ENCODE measurements around the gene IVD.

The IVD gene

DNA sequence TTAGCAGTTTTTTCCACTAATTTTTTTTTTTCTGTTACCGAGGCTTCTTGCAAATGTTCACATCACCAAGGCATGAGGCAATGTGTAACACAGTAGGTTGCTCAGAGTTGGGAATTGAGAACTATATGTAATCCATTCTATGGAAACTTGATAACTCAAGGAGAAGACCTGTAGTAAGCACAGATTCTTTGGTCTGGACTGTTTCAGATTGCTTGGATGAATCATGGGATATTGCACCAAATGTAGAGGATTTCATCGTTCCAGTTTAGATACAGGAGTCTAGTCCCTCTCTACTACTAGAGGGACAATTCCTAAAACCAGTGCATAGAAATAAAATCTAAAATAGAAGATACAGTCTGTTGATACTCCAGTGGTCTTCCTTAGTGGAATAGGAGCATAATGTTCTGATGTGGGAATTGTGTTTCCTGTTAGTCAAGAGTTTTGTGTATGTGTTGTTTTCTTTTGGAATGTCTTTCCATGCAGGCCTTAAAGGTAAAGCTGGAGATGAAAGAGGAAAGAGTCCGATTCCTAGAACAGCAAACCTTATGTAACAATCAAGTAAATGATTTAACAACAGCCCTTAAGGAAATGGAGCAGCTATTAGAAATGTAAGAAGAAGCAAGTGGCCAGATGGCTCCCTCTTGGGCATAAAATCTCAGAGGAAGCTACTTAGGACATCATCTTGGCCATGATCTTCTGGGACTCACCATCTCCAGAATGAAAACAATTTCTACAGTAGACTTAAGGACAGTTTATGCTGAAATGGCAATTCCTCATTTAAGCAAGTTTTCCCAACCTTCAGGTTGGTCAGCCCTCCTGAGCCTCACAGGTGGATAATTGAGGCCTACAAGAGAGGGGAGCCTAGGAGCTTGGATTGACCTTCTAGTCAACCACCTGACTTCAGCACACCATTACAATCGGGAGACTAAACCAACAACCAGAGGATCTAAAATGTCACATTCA, 12.3 kb upstream of the IVD start:
- Histone ChIP-seq H3K9ac (ENCODE audit: low read depth in 1 of 2, low read length in 2 of 2) (no peak overlapping the region), H3K4me1 (ENCODE audit: control insufficient read depth in 2 of 2, insufficient read depth in 2 of 2, low read length in 2 of 2) (no peaks in the 10 kb centered on the region), H3K36me3 (ENCODE audit: control insufficient read depth in 2 of 2, insufficient read depth in 2 of 2, low read length in 2 of 2) (peaks cover 4 to 31% of the 10 kb centered on the region in 2 donors), H3K27ac (ENCODE audit: low read depth in 2 of 2, low read length in 2 of 2) (no peak overlapping the region), H3K9me3 (ENCODE audit: control insufficient read depth in 2 of 2, low read length in 2 of 2) (no peaks in the 10 kb centered on the region), H3K27me3 (ENCODE audit: control insufficient read depth in 2 of 2, insufficient read depth in 2 of 2, low read length in 2 of 2) (no peaks in the 10 kb centered on the region), H3K4me3 (ENCODE audit: low read length in 2 of 2) (no peak overlapping the region)

GRCh38 chr15:40397688-40398412, 7.7 kb upstream of the IVD start:
- H3K4me3 ChIP-seq (ENCODE audit: low read length in 2 of 2), result no peak overlapping the region
- no peak overlapping the region for H3K9ac ChIP-seq (ENCODE audit: low read depth in 1 of 2, low read length in 2 of 2)
- H3K27me3 ChIP-seq (ENCODE audit: control insufficient read depth in 2 of 2, insufficient read depth in 2 of 2, low read length in 2 of 2), result no peaks in the 10 kb centered on the region
- peaks cover 0 to 4% of the 10 kb centered on the region in 2 donors for H3K36me3 ChIP-seq (ENCODE audit: control insufficient read depth in 2 of 2, insufficient read depth in 2 of 2, low read length in 2 of 2)
- H3K4me1 ChIP-seq (ENCODE audit: control insufficient read depth in 2 of 2, insufficient read depth in 2 of 2, low read length in 2 of 2), result no peaks in the 10 kb centered on the region
- H3K9me3 ChIP-seq (ENCODE audit: control insufficient read depth in 2 of 2, low read length in 2 of 2), result no peaks in the 10 kb centered on the region
- no peak overlapping the region for H3K27ac ChIP-seq (ENCODE audit: low read depth in 2 of 2, low read length in 2 of 2)

- H3K9me3 ChIP-seq (ENCODE audit: control insufficient read depth in 2 of 2, low read length in 2 of 2), result no peaks in the 10 kb centered on the region
- no peaks in the 10 kb centered on the region for H3K4me1 ChIP-seq (ENCODE audit: control insufficient read depth in 2 of 2, insufficient read depth in 2 of 2, low read length in 2 of 2)
- no peaks in the 10 kb centered on the region for H3K36me3 ChIP-seq (ENCODE audit: control insufficient read depth in 2 of 2, insufficient read depth in 2 of 2, low read length in 2 of 2)
- no peak overlapping the region for H3K27ac ChIP-seq (ENCODE audit: low read depth in 2 of 2, low read length in 2 of 2)
- no peaks in the 10 kb centered on the region for H3K27me3 ChIP-seq (ENCODE audit: control insufficient read depth in 2 of 2, insufficient read depth in 2 of 2, low read length in 2 of 2)
- H3K4me3 ChIP-seq (ENCODE audit: low read length in 2 of 2), result no peak overlapping the region
- H3K9ac ChIP-seq (ENCODE audit: low read depth in 1 of 2, low read length in 2 of 2), result no peak overlapping the region
Observed at GRCh38 chr15:40398413-40398873, 7.2 kb upstream of the IVD start.

- H3K36me3 ChIP-seq (ENCODE audit: control insufficient read depth in 2 of 2, insufficient read depth in 2 of 2, low read length in 2 of 2), result no peaks in the 10 kb centered on the region
- H3K4me1 ChIP-seq (ENCODE audit: control insufficient read depth in 2 of 2, insufficient read depth in 2 of 2, low read length in 2 of 2), result no peaks in the 10 kb centered on the region
- no peaks in the 10 kb centered on the region for H3K27me3 ChIP-seq (ENCODE audit: control insufficient read depth in 2 of 2, insufficient read depth in 2 of 2, low read length in 2 of 2)
- H3K9ac ChIP-seq (ENCODE audit: low read depth in 1 of 2, low read length in 2 of 2), result no peak overlapping the region
- no peaks in the 10 kb centered on the region for H3K9me3 ChIP-seq (ENCODE audit: control insufficient read depth in 2 of 2, low read length in 2 of 2)
- H3K4me3 ChIP-seq (ENCODE audit: low read length in 2 of 2), result no peak overlapping the region
- H3K27ac ChIP-seq (ENCODE audit: low read depth in 2 of 2, low read length in 2 of 2), result no peak overlapping the region
Observed at GRCh38 chr15:40399370-40399769, 6.2 kb upstream of the IVD start.

DNA sequence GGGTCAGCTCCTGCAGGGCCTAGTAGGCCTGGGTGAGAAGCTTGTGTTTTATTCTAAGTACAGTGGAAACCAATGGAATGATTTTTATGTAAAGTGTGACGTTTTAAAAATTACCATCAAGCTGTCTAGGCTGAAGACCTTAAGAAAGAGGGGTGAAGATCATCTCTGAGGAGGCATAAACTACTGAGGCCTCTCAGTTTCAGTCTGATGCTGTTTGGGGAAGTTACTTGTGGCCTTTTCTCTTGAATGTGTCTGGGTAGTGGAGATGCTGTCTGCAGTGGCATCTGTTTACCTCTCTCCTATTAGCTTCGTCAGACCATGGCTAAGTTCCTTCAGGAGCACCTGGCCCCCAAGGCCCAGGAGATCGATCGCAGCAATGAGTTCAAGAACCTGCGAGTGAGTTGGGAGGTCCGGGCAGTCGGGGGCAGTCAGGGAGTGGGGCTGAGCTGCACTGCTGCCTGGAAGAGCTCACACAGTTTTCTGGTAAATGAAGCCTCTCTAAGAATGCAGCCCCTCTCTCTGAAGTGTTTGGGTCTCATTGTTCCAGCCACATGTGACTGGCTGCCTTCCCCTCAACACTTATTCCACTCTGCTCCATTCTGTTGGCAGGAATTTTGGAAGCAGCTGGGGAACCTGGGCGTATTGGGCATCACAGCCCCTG, 1.9 kb downstream of the IVD start:
- Histone ChIP-seq H3K4me1 (ENCODE audit: control insufficient read depth in 2 of 2, insufficient read depth in 2 of 2, low read length in 2 of 2) (peaks cover 11 to 14% of the 10 kb centered on the region in 2 donors), H3K27me3 (ENCODE audit: control insufficient read depth in 2 of 2, insufficient read depth in 2 of 2, low read length in 2 of 2) (no peaks in the 10 kb centered on the region), H3K36me3 (ENCODE audit: control insufficient read depth in 2 of 2, insufficient read depth in 2 of 2, low read length in 2 of 2) (peaks cover 14 to 27% of the 10 kb centered on the region in 2 donors), H3K4me3 (ENCODE audit: low read length in 2 of 2) (no peak overlapping the region), H3K9ac (ENCODE audit: low read depth in 1 of 2, low read length in 2 of 2) (no peak overlapping the region), H3K27ac (ENCODE audit: low read depth in 2 of 2, low read length in 2 of 2) (no peak overlapping the region), H3K9me3 (ENCODE audit: control insufficient read depth in 2 of 2, low read length in 2 of 2) (no peaks in the 10 kb centered on the region)

DNA sequence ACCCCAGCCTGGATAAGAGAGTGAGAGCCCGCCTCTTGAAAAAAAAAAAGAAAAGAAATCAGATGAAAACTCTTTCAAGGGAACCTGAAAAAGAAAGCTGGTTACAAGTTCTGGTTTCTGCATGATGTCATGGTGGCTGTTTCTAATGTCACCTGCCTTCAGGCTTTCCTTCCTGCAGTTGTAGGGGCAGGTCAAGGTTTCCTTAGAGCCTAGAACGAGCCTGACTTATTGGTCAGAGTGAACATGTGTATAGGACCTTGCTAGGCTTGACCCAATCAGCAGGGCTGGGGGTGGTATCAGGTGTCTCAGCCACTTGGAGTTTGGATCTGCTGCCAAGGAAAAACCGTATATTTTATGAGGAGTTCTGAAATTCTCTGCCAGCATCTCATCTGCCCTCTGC, 3.8 kb downstream of the IVD start:
- H3K27me3 ChIP-seq (ENCODE audit: control insufficient read depth in 2 of 2, insufficient read depth in 2 of 2, low read length in 2 of 2), result no peaks in the 10 kb centered on the region
- H3K27ac ChIP-seq (ENCODE audit: low read depth in 2 of 2, low read length in 2 of 2), result no peak overlapping the region
- no peak overlapping the region for H3K9ac ChIP-seq (ENCODE audit: low read depth in 1 of 2, low read length in 2 of 2)
- peaks cover 25 to 44% of the 10 kb centered on the region in 2 donors for H3K36me3 ChIP-seq (ENCODE audit: control insufficient read depth in 2 of 2, insufficient read depth in 2 of 2, low read length in 2 of 2)
- H3K4me1 ChIP-seq (ENCODE audit: control insufficient read depth in 2 of 2, insufficient read depth in 2 of 2, low read length in 2 of 2), result peaks cover 13 to 14% of the 10 kb centered on the region in 2 donors
- H3K4me3 ChIP-seq (ENCODE audit: low read length in 2 of 2), result no peak overlapping the region
- H3K9me3 ChIP-seq (ENCODE audit: control insufficient read depth in 2 of 2, low read length in 2 of 2), result no peaks in the 10 kb centered on the region

DNA sequence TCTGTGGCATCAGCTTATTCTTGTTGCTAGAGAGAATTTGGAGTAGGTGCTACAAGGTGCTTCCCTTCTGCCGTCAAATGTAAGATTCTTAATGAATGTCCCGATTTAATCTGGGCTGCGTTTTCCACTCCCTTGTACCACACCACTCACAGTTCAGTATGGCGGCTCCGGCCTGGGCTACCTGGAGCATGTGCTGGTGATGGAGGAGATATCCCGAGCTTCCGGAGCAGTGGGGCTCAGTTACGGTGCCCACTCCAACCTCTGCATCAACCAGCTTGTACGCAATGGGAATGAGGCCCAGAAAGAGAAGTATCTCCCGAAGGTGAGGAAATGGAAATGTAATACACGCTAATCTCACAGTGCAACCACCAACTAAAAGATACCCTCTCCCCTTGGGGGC, 4.9 kb downstream of the IVD start:
- H3K4me1 ChIP-seq (ENCODE audit: control insufficient read depth in 2 of 2, insufficient read depth in 2 of 2, low read length in 2 of 2), result peaks cover 8 to 9% of the 10 kb centered on the region in 2 donors
- H3K27me3 ChIP-seq (ENCODE audit: control insufficient read depth in 2 of 2, insufficient read depth in 2 of 2, low read length in 2 of 2), result no peaks in the 10 kb centered on the region
- H3K4me3 ChIP-seq (ENCODE audit: low read length in 2 of 2), result no peak overlapping the region
- H3K9ac ChIP-seq (ENCODE audit: low read depth in 1 of 2, low read length in 2 of 2), result no peak overlapping the region
- H3K36me3 ChIP-seq (ENCODE audit: control insufficient read depth in 2 of 2, insufficient read depth in 2 of 2, low read length in 2 of 2), result peaks cover 31 to 55% of the 10 kb centered on the region in 2 donors
- no peak overlapping the region for H3K27ac ChIP-seq (ENCODE audit: low read depth in 2 of 2, low read length in 2 of 2)
- no peaks in the 10 kb centered on the region for H3K9me3 ChIP-seq (ENCODE audit: control insufficient read depth in 2 of 2, low read length in 2 of 2)

DNA sequence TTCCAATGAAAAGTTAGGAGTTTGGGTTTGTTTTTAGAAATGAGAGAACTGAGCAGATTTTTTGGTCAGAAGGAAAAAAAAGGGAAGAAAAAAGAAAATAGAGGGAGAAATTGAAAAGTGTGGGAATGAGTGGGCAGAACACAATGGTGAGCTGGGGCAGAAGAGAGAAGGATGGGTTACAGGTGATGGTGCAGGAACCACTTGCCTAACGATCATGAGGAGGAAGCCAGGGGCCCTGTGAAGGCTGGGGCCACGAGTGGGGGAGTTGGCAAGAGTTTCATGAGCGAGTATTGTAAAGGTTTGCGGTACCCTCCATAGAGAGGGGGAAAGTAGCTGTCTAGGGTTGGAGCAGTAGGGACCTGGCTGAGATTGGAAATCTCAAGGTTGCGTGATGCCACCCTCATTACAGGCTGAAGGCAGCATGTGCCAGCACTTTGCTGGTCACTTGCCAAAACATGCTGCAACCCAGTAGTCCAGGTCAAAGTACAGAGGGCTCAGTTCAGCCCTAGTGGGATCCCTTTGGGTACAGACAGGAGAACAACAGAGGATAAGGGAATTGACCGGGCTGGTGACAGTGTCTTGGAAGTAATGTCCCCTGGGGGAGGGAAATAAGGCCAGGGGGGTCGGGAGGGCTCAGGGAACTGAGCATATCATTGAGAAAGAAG, 6.6 kb downstream of the IVD start:
- H3K4me1 ChIP-seq (ENCODE audit: control insufficient read depth in 2 of 2, insufficient read depth in 2 of 2, low read length in 2 of 2), result peaks cover 2 to 3% of the 10 kb centered on the region in 2 donors
- H3K9me3 ChIP-seq (ENCODE audit: control insufficient read depth in 2 of 2, low read length in 2 of 2), result no peaks in the 10 kb centered on the region
- no peaks in the 10 kb centered on the region for H3K27me3 ChIP-seq (ENCODE audit: control insufficient read depth in 2 of 2, insufficient read depth in 2 of 2, low read length in 2 of 2)
- peaks cover 37 to 63% of the 10 kb centered on the region in 2 donors for H3K36me3 ChIP-seq (ENCODE audit: control insufficient read depth in 2 of 2, insufficient read depth in 2 of 2, low read length in 2 of 2)
- H3K4me3 ChIP-seq (ENCODE audit: low read length in 2 of 2), result no peak overlapping the region
- H3K27ac ChIP-seq (ENCODE audit: low read depth in 2 of 2, low read length in 2 of 2), result no peak overlapping the region
- H3K9ac ChIP-seq (ENCODE audit: low read depth in 1 of 2, low read length in 2 of 2), result no peak overlapping the region

DNA sequence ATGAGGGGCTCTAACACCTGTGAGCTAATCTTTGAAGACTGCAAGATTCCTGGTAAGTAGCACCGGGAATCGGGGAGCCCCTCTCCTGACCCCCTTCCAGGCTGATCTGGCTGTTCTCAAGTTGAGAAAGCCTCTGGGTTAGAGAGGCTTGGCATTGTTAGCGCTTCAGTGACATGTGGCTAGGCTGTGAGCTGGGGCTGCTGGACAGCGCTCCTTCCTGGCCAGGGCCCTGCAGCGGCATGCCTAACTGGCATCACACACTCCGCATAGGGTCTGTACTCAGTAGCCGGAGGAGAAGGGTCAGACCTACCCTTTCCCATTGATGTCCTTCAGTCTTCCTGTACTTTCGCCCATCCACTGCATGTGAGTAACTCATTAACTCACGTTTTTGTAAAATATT, 7.4 kb downstream of the IVD start:
- no peak overlapping the region for H3K4me3 ChIP-seq (ENCODE audit: low read length in 2 of 2)
- no peak overlapping the region for H3K27ac ChIP-seq (ENCODE audit: low read depth in 2 of 2, low read length in 2 of 2)
- no peaks in the 10 kb centered on the region for H3K9me3 ChIP-seq (ENCODE audit: control insufficient read depth in 2 of 2, low read length in 2 of 2)
- H3K9ac ChIP-seq (ENCODE audit: low read depth in 1 of 2, low read length in 2 of 2), result no peak overlapping the region
- peaks cover 37 to 63% of the 10 kb centered on the region in 2 donors for H3K36me3 ChIP-seq (ENCODE audit: control insufficient read depth in 2 of 2, insufficient read depth in 2 of 2, low read length in 2 of 2)
- H3K4me1 ChIP-seq (ENCODE audit: control insufficient read depth in 2 of 2, insufficient read depth in 2 of 2, low read length in 2 of 2), result peaks cover 2 to 3% of the 10 kb centered on the region in 2 donors
- H3K27me3 ChIP-seq (ENCODE audit: control insufficient read depth in 2 of 2, insufficient read depth in 2 of 2, low read length in 2 of 2), result no peaks in the 10 kb centered on the region
